HG03565 (cell line): ENCODE results near the gene KCNMA1.

Experiments used
- ATAC-seq: cut with Tn5 transposase; IDR thresholded peaks from one replicate; pipeline ENCODE4 v1.9.1; 2021; ENCODE audit warnings: mild to moderate bottlenecking, moderate library complexity; ENCODE audit not compliant: unreplicated experiment

Gene KCNMA1

DNA sequence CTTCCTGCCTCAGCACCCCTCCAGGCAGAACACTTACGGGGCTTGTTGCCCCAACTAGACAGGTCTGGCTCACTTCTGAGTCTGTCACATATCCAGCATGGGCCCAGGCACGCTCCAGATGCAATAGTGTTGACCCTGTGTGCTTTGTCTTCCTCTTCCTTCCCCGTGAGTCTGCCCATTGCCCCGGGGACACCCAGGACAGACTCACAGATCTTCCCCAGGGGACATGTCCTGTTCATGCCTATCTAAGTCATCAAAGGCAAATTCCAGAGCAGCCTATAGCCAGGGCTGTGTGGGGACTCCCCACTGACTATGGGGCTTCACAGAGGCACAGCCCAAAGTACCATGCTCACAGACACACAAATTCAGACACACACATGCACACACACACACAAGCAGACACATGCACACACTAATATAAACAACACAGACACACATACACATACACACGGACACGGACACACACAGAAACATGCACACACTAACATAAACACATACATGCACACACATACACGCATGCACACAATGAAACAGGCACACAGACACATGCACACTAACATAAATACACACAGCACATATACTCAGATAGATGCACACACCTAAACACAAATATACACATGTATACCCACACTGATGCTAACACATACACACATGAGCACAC, 175.8 kb downstream of the KCNMA1 start:
- no peak for ATAC-seq

DNA sequence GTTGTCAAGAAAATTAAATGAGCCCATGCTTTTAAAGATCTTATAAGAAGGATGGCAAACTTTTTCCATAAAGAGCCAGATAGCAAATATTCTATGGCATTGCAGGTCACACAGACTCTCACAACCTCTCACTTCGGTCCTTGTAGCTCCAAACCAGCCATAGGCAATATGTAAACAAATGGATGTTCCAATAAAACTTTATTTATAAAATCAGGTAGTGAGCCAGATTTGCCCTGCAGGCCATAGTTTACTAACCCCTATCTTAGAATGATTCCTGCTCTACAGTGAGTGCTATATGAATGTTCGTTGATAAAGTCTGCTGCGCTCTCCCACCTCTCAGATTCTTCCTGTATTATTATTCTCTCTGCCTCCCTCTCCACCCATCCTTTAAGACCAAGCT, 177.7 kb downstream of the KCNMA1 start:
- ATAC-seq, result no peak

DNA sequence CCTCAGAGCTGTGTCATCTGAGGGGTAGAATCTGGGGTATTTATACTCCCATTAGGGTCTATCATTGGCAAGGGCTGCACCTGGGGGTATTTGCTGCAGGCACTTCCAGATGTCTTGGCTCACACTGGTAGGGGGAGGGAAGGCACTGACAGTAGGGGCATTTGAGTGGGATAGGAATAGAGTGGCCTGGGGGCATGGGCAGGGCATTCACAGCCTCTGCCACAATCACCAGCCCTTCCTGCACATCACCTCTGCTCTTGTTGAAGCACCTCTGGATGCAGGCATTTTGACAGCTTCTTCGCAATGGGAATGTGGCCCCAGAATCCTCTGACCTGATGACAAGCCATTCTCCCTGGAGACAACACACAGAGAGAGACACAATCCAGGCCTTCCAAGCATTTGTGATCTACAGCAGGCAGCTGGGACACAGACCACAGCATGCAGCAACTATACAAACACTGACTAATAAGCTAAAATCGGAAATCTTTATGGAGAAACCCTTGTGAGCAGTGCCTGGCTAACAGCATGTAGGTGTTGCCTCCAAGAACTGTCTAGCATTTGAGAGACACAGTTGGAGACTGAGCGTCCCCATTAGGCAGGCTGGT, 178.5 kb downstream of the KCNMA1 start:
- no peak for ATAC-seq

GRCh38 chr10:77457721-77458120, 179.9 kb downstream of the KCNMA1 start:
- ATAC-seq, result no peak

DNA sequence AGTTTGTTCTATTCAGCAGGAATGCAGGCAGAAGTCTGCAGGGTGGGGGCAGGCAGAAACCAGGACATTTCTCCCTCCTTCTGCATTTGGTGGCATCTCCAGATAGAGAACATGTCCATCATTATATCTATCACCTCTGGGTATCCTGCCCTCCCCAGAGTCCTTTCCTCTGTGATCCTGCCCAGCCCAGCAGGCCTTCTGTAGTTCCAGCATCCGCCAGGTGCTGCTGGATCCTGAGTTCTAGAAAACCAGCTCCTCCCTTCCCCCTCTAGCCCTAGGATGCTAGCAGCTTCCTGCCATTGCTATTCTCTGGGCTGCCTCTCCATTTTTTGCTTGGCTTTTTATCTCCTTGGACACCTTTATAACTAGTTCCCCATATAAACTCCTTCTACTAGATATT, 180.3 kb downstream of the KCNMA1 start:
- no peak for ATAC-seq

DNA sequence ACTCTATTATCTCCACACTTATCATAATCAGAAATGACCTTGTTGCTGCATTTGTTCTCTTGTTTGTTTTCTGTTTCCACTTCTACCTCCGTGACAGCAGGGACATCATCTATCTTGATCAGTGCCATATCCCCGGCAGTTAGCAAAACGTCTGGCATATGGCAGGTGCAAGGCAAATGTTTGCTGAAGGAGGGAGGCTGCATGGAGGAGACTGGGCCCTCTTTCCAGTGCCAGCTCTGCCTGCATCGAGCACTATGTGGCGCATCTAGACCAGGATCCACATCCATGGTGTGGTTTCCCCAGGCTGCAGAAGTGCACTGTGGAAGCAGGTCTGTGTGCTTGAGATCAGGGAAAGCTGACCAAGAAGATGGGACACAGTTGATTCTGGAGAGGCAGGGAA, 181.2 kb downstream of the KCNMA1 start:
- ATAC-seq, result no peak

GRCh38 chr10:77455561-77455960, 182.0 kb downstream of the KCNMA1 start:
- ATAC-seq, result no peak

- no peak for ATAC-seq
Measured at GRCh38 chr10:77452952-77453564, 184.6 kb downstream of the KCNMA1 start.

DNA sequence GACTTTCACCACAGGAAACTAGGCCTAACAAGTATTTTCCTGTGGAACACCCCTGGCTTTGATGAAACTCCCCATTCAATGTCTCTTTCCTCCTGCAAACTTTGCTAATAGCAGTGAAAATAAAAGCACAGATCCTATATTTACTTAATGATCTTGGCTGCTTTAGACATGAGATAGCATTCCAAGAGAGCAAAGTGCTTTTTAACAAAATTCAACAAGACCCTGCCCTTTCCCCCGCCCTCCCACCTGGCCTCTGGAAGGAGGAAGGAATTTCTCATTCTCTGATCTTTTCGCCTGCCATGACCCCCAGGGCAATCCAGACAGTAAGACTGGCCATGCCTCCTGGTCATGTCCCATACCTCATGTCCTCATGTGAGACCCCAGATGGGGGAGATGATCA, 185.7 kb downstream of the KCNMA1 start:
- no peak for ATAC-seq

GRCh38 chr10:77448226-77448625, 189.4 kb downstream of the KCNMA1 start:
- no peak for ATAC-seq

- ATAC-seq, result no peak
Measured at GRCh38 chr10:77446700-77447099, 190.9 kb downstream of the KCNMA1 start.

DNA sequence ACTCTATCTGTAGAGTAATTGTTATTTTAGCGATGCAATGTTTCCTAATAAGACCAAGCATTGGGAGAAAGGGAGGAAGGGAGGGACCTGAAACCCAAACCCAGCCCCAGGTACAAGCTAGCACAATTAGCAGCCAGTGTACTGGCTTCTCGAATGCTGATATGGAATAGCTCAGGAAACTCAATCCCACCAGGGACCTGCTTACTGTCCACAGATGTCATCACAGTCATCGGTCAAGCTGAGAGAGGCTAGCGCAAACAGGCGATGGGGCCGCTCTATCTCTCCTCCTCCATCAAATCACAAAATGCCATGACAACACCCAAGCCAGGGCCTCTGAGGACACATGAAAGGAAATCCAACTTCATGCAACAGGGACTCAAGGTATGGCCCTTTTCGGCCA, 192.1 kb downstream of the KCNMA1 start:
- ATAC-seq, result no peak

- no peak for ATAC-seq
Measured at GRCh38 chr10:77444041-77444440, 193.6 kb downstream of the KCNMA1 start.

- no peak for ATAC-seq
Measured at GRCh38 chr10:77442699-77443189, 194.9 kb downstream of the KCNMA1 start.

DNA sequence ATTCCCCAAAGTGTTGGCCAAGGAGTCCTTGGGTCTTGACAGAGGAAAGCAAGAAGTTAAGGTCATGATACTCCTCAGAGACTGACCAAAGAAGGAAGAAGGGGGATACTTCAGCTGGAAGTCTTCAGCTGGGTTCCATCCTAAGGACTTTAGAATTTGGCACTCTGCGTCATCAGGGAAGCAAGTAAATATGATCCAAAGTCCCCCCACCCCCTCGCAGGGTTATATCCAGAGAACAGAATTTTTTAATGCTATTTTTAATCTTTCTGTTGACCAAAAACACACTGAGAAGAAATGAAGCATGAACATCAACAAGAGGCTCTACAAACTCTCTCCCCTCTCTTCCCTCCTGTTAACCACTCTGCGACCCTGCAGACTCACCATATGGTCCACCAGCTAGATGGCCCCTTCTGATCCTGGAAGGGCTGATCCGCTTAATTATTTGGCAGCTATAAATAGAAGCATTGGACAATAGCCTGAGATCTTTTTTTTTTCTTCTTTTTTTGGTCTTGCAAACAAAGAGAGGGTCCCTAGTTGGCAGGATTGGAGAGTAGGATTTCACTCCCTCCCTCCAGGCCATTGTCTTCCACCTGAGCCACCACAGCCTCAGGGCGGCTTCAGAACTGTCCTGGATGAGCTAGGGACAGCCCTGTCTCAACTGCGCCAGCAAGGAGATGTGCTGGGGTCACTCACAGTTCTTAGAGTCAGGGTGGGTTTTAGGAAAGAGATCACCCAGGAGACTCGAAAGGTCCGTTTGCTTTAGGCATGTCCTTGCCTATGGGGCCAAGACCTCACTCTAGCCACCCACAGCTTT, 196.0 kb downstream of the KCNMA1 start:
- ATAC-seq, result no peak

- ATAC-seq, result no peak
Measured at GRCh38 chr10:77436257-77436975, 201.2 kb downstream of the KCNMA1 start.

GRCh38 chr10:77433546-77433945, 204.1 kb downstream of the KCNMA1 start:
- no peak for ATAC-seq

DNA sequence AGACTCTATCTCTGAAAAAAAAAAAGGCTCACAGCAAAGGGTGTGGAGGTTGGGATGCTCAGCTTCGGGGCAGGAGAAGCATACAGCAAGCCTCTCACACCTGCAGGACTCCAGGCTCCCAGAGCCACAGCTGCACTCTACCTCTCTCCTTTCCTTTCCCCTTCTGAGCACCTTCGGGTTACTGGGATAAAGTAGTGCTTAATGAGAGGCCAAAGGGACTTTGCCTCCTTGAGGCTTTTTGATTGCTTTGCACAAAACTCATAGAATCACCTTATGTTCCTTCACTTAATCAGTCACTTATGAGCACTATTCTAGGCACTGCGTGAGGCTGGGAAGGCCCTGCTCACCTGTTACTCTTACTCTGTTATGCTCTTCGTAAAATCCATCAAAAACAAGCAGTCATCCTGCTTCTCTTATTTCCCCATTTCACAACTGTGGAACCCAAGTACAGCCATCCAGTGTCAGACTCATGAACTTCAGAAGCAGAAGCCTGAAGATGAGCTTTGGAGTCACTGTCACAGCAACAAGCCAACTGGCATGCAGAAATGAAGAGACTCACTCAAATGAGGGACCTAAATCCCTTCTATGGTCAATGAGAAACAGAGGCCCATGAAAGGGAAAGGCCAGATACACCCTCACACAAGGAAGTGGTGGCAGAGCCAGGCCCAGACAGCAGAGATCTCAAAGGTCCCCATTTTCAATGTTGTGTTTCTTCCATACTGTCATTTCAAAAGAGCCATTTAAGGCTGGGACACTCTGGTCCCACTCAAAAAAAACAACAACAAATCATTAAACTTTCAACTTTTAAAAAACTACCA, 205.4 kb downstream of the KCNMA1 start:
- no peak for ATAC-seq

- no peak for ATAC-seq
Measured at GRCh38 chr10:77431209-77431611, 206.4 kb downstream of the KCNMA1 start.

- no peak for ATAC-seq
Measured at GRCh38 chr10:77430530-77430929, 207.1 kb downstream of the KCNMA1 start.
